ENCODE data around the gene ASCL4.
"Not testable (repeated sequence)": the region's sequence is repeated elsewhere in the genome, so short reads cannot be mapped to it uniquely, and the experiment has no call there.

ASCL4 gene

GRCh38 chr12:107774349-107775029 lies at the start of gene ASCL4:
Gene ASCL4 (plus strand): TSS chr12:107774704. CDS start chr12:107775219, 515 bp downstream.
- no peak for DNase-seq

GRCh38 chr12:107727327-107727726 lies 47.2 kb upstream of the ASCL4 start:
- DNase-seq: not testable (repeated sequence)

- not testable (repeated sequence) for DNase-seq
Observed at GRCh38 chr12:107727742-107728141, 46.8 kb upstream of the ASCL4 start.

- no peak for DNase-seq
Observed at GRCh38 chr12:107730618-107731341, 43.7 kb upstream of the ASCL4 start.

- DNase-seq: no peak
Observed at GRCh38 chr12:107731366-107731765, 43.1 kb upstream of the ASCL4 start.

GRCh38 chr12:107732365-107732764 lies 42.1 kb upstream of the ASCL4 start:
- DNase-seq: no peak

- DNase-seq: no peak
Observed at GRCh38 chr12:107734139-107734538, 40.4 kb upstream of the ASCL4 start.

GRCh38 chr12:107735763-107736162 lies 38.7 kb upstream of the ASCL4 start:
- DNase-seq: no peak

GRCh38 chr12:107736914-107737313 lies 37.6 kb upstream of the ASCL4 start:
- no peak for DNase-seq

GRCh38 chr12:107748472-107748871 lies 26.0 kb upstream of the ASCL4 start:
- DNase-seq: no peak

- no peak for DNase-seq
Observed at GRCh38 chr12:107749083-107749482, 25.4 kb upstream of the ASCL4 start.

GRCh38 chr12:107759410-107759809 lies 15.1 kb upstream of the ASCL4 start:
- no peak for DNase-seq

- DNase-seq: peak in 5 of 6 experiments; percentile 18 to 66 (median 33)
Observed at GRCh38 chr12:107760207-107760808, 14.2 kb upstream of the ASCL4 start.

GRCh38 chr12:107760809-107761501 lies 13.5 kb upstream of the ASCL4 start, which contains the start of gene PRDM4:
Gene PRDM4 (minus strand): TSS chr12:107761137. CDS start chr12:107760515, 622 bp downstream.
- peak; percentile 81 to 91 (median 85) for DNase-seq

- peak in 1 of 6 experiments; percentile 35 for DNase-seq
Observed at GRCh38 chr12:107761502-107761904, 13.0 kb upstream of the ASCL4 start.

- no peak for DNase-seq
Observed at GRCh38 chr12:107762874-107763273, 11.6 kb upstream of the ASCL4 start.

GRCh38 chr12:107764626-107765025 lies 9.9 kb upstream of the ASCL4 start:
- DNase-seq: no peak

- no peak for DNase-seq
Observed at GRCh38 chr12:107765316-107765715, 9.2 kb upstream of the ASCL4 start.

- DNase-seq: no peak
Observed at GRCh38 chr12:107767466-107767865, 7.0 kb upstream of the ASCL4 start.

- no peak for DNase-seq
Observed at GRCh38 chr12:107775093-107775721, 703 bp downstream of the ASCL4 start.

GRCh38 chr12:107776171-107776570 lies 1.7 kb downstream of the ASCL4 start:
- DNase-seq: no peak

GRCh38 chr12:107778383-107779025 lies 4.0 kb downstream of the ASCL4 start:
- DNase-seq: no peak

Measured in stimulated activated naive CD4-positive, alpha-beta T cell (primary cell).